DMS 273 treated with DMSO at 0.1 percent for 48 hours (cell line): ENCODE results near the gene C6orf62.
"Not testable (repeated sequence)": the region's sequence is repeated elsewhere in the genome, so short reads cannot be mapped to it uniquely, and the experiment has no call there.

ENCODE experiments used
- DNase-seq: peaks from one replicate; lab custom pipeline; 2025; lab: John Stamatoyannopoulos, UW

C6orf62 gene

DNA sequence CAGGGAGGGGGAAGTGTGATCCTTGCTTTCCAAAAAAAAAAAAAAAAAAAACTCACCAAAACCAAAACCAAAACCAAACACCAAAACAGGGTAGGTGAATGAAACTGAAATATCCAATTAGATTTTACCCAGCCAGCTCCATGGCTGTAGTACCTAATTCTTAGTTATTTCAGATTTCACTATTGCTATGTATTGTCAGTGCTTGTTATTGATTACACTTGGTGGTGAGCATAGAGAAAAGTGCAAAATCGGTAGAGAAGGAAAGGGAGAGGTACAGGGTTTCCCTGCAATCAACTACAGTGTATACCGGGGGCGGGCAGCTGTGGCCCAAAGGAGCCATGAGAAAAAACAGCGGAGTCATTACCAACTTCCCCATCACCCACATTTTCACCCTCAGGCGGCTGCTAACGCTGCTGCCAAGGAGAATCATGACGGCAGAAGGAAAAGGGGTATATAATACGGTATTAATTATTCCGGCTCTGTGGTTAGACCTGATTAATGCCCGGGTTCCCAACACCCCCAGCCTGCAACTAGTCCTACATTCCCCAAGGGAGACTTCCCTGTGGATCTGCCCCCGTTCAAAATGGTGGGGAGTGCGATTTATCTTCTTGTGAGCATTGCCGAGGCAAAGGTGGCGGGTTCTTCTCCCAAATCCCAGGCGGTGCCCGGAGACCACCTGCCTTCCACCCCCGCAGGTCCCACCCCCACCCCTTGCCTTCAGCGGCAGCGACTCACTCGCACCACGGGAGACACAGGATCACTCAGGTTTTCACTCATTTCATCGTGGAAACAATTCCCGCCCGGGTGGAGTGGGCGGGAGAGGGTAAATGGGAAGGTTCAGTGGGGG lies at the start of gene C6orf62:
Gene C6orf62, minus strand, starts transcription at position 30 of the 847 bp plus-strand sequence. CDS start 486 bp downstream, outside the sequence.
- DNase-seq, result peak; percentile 27

- DNase-seq, result no peak
Observed at GRCh38 chr6:24768361-24768760, 49.4 kb upstream of the C6orf62 start.

- DNase-seq, result peak; percentile 14
Observed at GRCh38 chr6:24766680-24767462, 47.9 kb upstream of the C6orf62 start.

DNA sequence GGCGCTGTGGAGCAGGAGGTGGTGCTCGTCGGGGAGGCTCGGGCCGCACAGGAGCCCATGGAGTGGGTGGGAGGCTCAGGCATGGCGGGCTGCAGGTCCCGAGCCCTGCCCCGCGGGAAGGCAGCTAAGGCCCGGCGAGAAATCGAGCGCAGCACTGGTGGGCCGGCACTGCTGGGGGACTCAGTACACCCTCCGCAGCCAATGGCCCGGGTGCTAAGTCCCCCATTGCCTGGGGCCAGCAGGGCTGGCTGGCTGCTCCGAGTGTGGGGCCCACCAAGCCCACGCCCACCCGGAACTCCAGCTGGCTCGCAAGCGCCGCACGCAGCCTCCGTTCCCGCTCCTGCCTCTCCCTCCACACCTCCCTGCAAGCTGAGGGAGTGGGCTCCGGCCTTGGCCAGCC lies 47.0 kb upstream of the C6orf62 start:
- DNase-seq, result not testable (repeated sequence)

DNA sequence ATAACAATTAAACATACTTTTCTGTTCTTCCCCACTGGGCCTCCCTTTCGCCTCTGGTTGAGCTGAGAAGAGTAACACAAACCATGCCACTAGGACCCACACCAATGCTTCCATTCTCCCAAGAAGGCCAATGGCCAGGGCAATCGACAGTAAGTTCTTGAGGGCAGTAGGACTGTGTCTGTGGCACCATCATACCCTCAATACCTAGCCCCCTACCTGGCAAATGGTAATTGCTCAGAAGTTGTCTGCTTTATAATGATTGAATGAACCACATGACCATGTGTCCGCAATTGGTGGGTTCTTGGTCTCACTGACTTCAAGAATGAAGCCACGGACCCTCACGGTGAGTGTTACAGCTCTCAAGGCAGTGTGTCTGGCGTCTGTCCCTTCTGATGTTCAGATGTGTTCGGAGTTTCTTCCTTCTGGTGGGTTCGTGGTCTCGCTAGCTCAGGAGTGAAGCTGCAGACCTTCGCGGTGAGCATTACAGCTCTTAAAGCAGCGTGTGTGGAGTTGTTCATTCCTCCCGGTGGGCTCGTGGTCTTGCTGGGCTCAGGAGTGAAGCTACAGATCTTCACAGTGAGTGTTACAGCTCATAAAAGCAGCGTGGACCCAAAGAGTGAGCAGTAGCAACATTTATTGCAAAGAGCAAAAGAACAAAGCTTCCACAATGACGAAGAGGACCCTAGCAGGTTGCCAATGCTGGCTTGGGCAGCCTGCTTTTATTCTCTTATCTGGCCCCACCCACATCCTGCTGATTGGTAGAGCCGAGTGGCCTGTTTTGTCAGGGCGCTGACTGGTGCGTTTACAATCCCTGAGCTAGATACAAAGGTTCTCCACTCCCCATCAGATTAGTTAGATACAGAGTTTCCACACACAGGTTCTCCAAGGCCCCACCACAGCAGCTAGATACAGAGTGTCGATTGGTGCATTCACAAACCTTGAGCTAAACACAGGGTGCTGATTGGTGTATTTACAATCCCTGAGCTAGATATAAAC lies 46.2 kb upstream of the C6orf62 start:
- not testable (repeated sequence) for DNase-seq

DNA sequence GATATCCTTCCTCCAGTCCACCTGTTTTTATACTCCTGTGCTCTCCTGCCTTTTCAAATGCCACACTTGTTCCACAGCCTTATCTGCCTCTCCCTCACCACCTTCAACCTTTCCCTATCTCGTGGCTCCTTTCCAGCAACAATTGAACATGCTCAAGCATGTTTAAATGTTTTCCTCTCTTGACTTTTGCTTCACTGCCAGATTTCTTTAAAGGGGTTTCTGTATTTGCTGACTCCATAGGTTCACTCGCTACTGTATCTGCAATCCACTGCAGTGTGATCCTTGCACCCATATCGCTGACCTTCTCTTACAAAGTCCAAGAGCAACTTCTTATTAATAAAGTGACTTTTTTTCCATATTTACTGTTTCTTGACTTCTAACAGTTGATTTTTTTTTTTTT lies 44.6 kb upstream of the C6orf62 start:
- no peak for DNase-seq

DNA sequence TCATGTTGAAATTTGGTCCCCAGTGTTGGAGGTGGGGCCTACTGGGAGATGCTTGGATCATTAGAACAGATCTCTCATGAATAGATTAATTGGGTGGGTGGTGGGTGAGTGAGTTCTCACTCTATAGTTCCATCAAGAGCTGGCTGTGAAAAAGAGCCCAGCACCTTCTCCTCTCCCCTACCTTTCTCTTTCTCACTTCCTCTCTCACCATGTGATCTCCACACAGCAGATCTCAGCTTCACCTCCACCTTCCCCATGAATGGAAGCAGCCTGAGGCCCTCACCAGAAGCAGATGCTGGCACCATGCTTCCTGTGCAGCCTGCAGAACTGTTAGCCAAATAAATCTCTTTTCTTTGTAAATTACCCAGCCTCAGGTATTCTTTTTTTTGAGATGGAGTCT lies 42.9 kb upstream of the C6orf62 start:
- no peak for DNase-seq

DNA sequence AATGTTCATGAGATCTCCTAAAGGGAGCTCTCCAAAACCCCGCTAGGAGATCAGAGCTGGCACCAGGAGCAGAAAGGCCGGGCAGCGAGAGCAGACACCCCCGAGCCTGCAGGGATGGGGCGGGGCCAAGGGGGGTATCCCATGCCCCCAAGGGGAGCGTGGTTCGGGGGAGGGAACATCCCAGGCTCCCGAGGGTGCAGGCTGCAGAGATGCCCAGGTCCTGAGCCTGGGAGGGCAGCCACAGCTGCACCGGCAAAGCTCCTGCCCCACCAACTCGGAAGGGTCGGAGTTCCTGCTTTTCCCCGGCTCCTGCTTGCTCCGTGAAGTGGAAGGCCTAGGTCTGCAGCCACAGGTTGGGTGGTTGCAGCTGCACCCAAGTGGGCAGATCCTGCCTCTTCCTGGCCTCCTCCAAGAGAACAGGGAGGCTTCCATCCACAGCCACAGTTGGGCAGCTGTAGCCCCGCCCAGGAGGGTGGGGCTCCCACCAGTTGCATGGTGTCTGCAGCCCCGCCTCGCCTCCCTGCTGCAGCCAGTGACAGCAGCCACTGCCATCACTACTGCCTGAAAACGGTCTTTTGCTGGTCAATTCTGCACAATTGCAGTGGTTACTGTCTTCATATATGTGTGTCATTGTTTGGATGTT lies 42.4 kb upstream of the C6orf62 start:
- DNase-seq, result no peak

DNA sequence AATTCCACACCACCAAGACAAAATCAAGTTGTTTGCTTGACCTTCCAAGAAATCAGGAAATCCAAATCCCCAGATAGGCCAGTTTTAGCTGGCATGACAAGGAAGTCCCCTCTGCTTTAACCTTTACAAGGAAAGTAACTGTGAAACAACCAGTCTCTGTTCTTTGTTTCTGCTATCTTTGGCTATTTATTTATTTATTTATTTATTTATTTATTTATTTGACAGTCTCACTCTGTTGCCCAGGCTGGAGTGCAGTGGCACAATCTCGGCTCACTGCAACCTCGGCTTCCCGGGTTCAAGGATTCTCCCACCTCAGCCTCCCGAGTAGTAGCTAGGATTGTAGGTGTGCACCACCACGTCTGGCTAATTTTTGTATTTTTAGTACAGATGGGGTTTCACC lies 41.3 kb upstream of the C6orf62 start:
- no peak for DNase-seq

- DNase-seq, result no peak
Observed at GRCh38 chr6:24759718-24760117, 40.8 kb upstream of the C6orf62 start.

GRCh38 chr6:24757611-24758010 lies 38.7 kb upstream of the C6orf62 start:
- DNase-seq, result no peak

DNA sequence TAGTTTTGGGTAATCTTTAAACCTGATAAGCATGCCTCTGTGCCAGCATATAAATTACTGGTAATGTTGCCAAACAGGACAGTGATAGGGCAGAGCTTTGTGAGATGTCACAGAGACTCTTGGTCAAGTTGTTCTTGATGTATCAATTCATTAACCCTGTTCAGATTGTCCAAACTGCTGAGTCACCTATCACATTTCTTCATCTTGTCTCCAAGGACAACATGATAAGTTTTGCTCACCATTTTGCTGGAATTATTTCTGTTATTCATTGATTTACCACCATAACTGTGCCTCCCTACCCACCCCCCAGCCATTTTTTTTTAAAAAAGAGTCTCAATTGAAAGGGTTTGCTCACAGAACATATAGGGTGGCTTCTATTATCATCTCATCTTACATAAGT lies 36.3 kb upstream of the C6orf62 start:
- no peak for DNase-seq

DNA sequence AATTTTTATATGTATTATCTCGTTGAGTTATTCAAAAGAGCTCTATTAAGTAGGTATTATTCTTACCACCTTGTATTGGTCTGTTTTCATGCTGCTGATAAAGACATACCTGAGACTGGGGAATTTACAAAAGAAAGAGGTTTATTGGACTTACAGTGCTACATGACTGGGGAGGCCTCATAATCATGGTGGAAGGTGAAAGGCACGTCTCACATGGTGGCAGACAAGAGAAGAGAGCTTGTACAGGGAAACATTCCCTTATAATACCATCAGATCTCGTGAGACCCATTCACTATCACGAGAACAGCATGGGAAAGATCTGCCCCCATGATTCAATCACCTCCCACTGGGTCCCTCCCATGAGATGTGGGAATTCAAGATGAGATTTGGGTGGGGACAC lies 35.4 kb upstream of the C6orf62 start:
- not testable (repeated sequence) for DNase-seq

DNA sequence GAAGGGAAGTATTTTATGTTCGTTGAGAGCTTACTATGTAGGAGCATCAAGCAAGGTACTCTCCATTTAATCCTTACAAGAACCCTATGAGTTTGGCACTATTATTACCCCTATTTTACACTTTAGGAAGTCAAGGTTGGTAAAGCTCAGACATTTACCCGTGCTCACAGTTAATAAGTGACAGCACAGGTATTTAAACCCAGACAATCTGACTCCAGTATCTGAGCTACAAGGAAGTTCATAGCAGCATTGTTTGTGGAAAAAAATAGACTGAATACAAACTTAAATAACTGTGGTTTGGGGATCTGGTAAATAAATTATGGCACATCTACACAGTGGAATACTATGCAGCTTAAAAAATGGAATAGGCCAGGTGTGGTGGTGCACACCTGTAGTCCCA lies 34.6 kb upstream of the C6orf62 start:
- no peak for DNase-seq

- no peak for DNase-seq
Observed at GRCh38 chr6:24752917-24753492, 34.1 kb upstream of the C6orf62 start.

DNA sequence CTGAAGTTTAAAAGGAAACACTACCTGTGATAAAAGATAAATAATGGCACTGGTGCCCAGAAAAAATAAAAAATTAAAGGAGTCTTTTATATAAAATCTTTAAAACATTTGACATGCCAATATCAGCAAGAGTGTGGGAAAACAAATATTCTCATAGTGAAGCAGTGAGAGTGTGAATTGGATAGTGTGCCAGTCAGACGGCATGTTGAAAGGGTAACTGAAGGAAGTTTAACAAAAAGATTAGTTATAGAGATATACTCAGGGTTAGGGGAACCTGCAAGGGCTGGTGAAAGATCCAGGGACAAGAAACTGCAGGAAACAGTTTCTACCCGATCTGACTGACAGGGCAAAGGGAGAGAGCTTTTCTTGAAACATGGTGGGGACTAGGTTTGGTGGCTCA lies 33.5 kb upstream of the C6orf62 start:
- DNase-seq, result no peak

- DNase-seq, result not testable (repeated sequence)
Observed at GRCh38 chr6:24750878-24751277, 31.9 kb upstream of the C6orf62 start.

DNA sequence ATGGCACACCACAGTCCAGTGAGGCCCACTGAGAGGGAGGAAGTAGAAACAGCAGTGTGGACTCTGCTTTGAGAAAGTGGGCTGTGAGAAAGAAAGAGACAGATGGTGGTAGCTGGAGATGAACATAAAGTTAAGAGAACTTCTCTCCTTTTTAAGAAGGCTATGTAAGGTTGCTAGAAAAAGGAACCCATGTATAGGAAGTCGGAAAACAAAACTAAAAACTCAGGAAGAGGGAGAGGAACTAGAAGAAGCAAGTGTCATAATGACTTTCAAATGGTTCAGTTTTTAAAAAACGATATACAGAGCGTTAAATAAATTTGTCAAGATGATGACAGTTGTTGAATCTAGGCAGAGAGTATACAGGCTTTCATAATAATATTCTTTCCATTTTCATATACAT lies 30.3 kb upstream of the C6orf62 start:
- DNase-seq, result no peak

GRCh38 chr6:24744911-24745310 lies 26.0 kb upstream of the C6orf62 start:
- DNase-seq, result no peak

DNA sequence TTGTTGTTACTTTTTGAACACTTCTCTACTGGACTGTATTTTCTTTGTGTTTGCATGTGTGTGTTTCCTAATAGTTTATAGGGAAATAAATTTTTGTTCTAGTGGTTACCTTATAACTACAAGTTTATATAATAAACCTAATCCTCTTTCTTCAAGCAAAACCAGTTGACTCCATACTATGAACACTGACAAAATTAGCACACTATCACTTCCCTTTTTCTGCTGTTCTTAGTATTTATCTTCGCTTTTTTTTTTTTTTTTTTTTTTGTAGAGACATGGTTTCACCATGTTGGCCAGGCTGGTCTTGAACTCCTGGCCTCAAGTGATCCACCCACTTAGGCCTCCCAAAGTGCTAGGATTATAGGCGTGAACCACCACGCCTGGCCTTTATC lies 25.0 kb upstream of the C6orf62 start:
- DNase-seq, result no peak
